A673 (cell line): ENCODE measurements around the gene CLTC.

Source experiments
- EZH2 ChIP-seq: fragments of 200-600 bp; sonication (generic); IDR thresholded peaks from 2 replicates; pipeline ENCODE4 v1.6.1; 2017; ENCODE audit warnings: borderline replicate concordance, low read depth, mild to moderate bottlenecking, mixed read lengths, antibody characterized with exemption, low read length; ENCODE audit not compliant: poor library complexity, severe bottlenecking
- TF ChIP-seq, protein P1 (sequence below): fragments of 300-800, 200-600 bp; sonication (generic); conservative IDR thresholded peaks from 2 replicates; pipeline ENCODE4 v1.5.1; 2017; ENCODE audit warnings: low read depth, mild to moderate bottlenecking, antibody characterized with exemption, low read length, moderate library complexity, mixed read lengths

DNA sequence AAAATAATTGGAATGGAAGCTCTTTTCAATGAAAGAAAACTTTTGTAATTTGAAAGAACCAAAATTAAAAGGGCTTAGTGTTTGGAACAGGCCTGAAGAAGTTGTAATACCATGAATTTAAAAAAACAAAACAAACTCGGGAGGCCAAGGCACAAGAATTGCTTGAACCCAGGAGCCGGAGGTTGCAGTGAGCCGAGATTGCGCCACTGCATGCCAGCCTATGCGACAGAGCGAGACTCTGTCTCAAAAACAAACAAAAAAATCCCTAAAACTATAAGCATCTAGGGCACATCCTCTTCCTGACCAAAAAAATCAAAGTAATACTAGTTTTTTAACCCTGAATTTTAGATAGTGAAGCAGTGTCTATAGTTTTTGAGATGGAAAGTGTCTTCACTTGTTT lies 12.7 kb downstream of the CLTC start:
- no peak for TF ChIP-seq EZH2
- TF ChIP-seq, protein P1, sequence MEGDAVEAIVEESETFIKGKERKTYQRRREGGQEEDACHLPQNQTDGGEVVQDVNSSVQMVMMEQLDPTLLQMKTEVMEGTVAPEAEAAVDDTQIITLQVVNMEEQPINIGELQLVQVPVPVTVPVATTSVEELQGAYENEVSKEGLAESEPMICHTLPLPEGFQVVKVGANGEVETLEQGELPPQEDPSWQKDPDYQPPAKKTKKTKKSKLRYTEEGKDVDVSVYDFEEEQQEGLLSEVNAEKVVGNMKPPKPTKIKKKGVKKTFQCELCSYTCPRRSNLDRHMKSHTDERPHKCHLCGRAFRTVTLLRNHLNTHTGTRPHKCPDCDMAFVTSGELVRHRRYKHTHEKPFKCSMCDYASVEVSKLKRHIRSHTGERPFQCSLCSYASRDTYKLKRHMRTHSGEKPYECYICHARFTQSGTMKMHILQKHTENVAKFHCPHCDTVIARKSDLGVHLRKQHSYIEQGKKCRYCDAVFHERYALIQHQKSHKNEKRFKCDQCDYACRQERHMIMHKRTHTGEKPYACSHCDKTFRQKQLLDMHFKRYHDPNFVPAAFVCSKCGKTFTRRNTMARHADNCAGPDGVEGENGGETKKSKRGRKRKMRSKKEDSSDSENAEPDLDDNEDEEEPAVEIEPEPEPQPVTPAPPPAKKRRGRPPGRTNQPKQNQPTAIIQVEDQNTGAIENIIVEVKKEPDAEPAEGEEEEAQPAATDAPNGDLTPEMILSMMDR, result no peak
